ENCODE data around the gene ABCG1.

DNA sequence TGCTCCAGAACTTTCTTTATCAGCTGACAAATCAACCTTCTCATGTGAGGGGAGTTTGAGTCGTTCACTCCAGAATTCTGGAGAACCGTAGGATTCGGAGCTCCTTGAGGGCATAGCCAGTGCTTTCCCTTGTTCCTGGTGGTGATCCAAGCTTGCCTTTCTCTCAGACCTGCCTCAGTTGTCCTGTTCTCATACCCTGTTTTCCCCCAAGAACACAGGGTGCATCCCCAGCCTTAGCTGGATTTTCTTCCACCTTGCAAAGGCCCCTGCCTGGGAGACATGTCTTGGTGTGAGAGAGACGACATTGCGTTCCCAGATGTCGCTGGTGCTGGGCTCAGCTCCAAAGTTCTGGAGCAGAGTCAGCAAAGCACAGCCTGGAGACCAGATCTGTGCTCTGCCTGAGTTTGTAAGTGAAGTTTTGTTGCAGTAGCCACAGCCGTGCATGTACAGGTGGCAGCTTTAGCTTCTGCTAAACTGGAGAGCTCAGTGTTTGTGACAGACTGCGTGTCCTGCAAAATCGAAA, 40.0 kb downstream of the ABCG1 start:
- TF ChIP-seq, protein P1, sequence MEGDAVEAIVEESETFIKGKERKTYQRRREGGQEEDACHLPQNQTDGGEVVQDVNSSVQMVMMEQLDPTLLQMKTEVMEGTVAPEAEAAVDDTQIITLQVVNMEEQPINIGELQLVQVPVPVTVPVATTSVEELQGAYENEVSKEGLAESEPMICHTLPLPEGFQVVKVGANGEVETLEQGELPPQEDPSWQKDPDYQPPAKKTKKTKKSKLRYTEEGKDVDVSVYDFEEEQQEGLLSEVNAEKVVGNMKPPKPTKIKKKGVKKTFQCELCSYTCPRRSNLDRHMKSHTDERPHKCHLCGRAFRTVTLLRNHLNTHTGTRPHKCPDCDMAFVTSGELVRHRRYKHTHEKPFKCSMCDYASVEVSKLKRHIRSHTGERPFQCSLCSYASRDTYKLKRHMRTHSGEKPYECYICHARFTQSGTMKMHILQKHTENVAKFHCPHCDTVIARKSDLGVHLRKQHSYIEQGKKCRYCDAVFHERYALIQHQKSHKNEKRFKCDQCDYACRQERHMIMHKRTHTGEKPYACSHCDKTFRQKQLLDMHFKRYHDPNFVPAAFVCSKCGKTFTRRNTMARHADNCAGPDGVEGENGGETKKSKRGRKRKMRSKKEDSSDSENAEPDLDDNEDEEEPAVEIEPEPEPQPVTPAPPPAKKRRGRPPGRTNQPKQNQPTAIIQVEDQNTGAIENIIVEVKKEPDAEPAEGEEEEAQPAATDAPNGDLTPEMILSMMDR (conservative IDR thresholded peaks at IDR 0.05; ENCODE audit: low read depth, low read length) = no peak
- no peak for TF ChIP-seq POLR2A (IDR thresholded peaks at IDR 0.05; ENCODE audit: low read depth, low read length)
- TF ChIP-seq, protein P2, sequence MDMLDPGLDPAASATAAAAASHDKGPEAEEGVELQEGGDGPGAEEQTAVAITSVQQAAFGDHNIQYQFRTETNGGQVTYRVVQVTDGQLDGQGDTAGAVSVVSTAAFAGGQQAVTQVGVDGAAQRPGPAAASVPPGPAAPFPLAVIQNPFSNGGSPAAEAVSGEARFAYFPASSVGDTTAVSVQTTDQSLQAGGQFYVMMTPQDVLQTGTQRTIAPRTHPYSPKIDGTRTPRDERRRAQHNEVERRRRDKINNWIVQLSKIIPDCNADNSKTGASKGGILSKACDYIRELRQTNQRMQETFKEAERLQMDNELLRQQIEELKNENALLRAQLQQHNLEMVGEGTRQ (IDR thresholded peaks at IDR 0.05; ENCODE audit: low read depth, low read length) = no peak
- TF ChIP-seq RAD21 (IDR thresholded peaks at IDR 0.05; ENCODE audit: low read length) = no peak
- TF ChIP-seq FOS (IDR thresholded peaks at IDR 0.05; ENCODE audit: low read depth, low read length) = no peak
- TF ChIP-seq SMC3 (IDR thresholded peaks at IDR 0.05; ENCODE audit: low read depth, low read length) = no peak
- no peak for TF ChIP-seq BHLHE40 (IDR thresholded peaks at IDR 0.05; ENCODE audit: low read depth, low read length)
- no peak for TF ChIP-seq MAFK (IDR thresholded peaks at IDR 0.05; ENCODE audit: low read depth, low read length)
- TF ChIP-seq CEBPB (IDR thresholded peaks at IDR 0.05; ENCODE audit: low read depth, low read length) = no peak
- no peak for TF ChIP-seq RFX5 (IDR thresholded peaks at IDR 0.05; ENCODE audit: low read depth, low read length)
- no peak for TF ChIP-seq RCOR1 (IDR thresholded peaks at IDR 0.05; ENCODE audit: insufficient replicate concordance, low read length)
